ACC112 (cell line): ENCODE results near the gene CABYR.

Source experiments
- H2AFZ ChIP-seq: fragments of 200-600 bp; sonication (generic); one replicate; pipeline ENCODE4 v1.6.0; 2017; ENCODE audit warnings: antibody characterized with exemption, low read length; ENCODE audit not compliant: unreplicated experiment
- H3K27ac ChIP-seq: fragments of 200-600 bp; sonication (generic); 2 replicates; pipeline ENCODE4 v1.5.1; 2014; ENCODE audit warnings: low read depth, mild to moderate bottlenecking, antibody characterized with exemption, low read length, moderate library complexity
- H3K27me3 ChIP-seq: fragments of 200-600 bp; sonication (generic); 2 replicates; pipeline ENCODE4 v1.6.1; 2014; ENCODE audit warnings: mild to moderate bottlenecking, antibody characterized with exemption, low read length, moderate library complexity, mixed read lengths; ENCODE audit not compliant: insufficient read depth
- H3K36me3 ChIP-seq: fragments of 200-600 bp; sonication (generic); 2 replicates; pipeline ENCODE4 v1.6.1; 2016; ENCODE audit warnings: mild to moderate bottlenecking, antibody characterized with exemption, low read length, moderate library complexity, mixed read lengths; ENCODE audit not compliant: insufficient read depth
- H3K4me1 ChIP-seq: fragments of 200-600 bp; sonication (generic); one replicate; pipeline ENCODE4 v1.6.1; 2016; ENCODE audit warnings: low read length, mixed read lengths; ENCODE audit not compliant: insufficient read depth, unreplicated experiment, control insufficient read depth
- H3K4me3 ChIP-seq: fragments of 200-600 bp; sonication (generic); 2 replicates; pipeline ENCODE4 v1.5.1; 2014; ENCODE audit warnings: mild to moderate bottlenecking, low read depth, low read length
- H3K79me2 ChIP-seq: fragments of 200-600 bp; sonication (generic); one replicate; pipeline ENCODE4 v1.6.0; 2016; ENCODE audit warnings: low read length; ENCODE audit not compliant: control insufficient read depth, unreplicated experiment, insufficient read depth

The CABYR gene

DNA sequence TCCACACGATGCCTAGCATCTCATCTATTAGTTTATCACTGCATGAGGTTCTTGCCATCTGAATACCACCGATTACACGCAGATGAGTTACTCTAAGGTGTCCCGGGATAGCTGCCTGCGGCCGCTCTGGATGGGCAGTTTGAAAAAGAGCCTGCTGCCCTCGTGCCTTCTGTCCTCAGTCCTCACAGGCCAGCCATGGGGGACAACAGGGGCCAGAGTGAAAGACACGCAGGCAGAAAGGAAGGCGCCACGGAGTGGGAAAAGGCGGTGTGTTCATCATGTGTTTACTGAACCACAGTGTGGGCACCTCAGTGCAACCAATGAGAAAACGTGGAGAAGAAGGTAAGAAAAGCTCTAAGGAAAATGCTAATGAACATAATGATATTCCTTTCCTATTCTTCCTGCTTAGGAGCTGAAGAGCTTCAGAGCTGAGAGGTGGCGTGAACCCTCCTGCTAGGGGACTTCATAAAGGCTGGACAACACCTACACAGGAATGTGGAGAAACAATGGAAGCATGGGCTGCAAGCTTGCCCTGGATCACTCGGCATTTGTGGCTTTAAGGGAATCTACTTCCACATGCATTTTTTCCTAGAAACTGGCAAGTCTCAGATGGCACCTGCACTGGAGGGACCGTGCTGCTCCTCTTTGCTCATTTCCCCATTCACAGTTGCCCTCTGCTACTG lies 50.9 kb downstream of the CABYR start:
- Histone ChIP-seq H3K4me1 (peaks cover 5% of the 10 kb centered on the region), H3K36me3 (no peaks in the 10 kb centered on the region), H3K4me3 (no peak overlapping the region), H3K79me2 (no peaks in the 10 kb centered on the region), H3K27ac (no peak overlapping the region), H2AFZ (no peak overlapping the region), H3K27me3 (no peaks in the 10 kb centered on the region)

- Histone ChIP-seq H2AFZ (no peak overlapping the region), H3K4me1 (peaks cover 5% of the 10 kb centered on the region), H3K27ac (no peak overlapping the region)
Measured at GRCh38 chr18:24190590-24190989, 51.7 kb downstream of the CABYR start.

GRCh38 chr18:24195296-24196053 lies 56.6 kb downstream of the CABYR start:
- H3K79me2 ChIP-seq = no peaks in the 10 kb centered on the region
- no peaks in the 10 kb centered on the region for H3K27me3 ChIP-seq
- no peaks in the 10 kb centered on the region for H3K36me3 ChIP-seq
- H3K27ac ChIP-seq = no peak overlapping the region
- H3K4me1 ChIP-seq = peaks cover 5% of the 10 kb centered on the region
- H2AFZ ChIP-seq = no peak overlapping the region
- H3K4me3 ChIP-seq = no peak overlapping the region

More at GRCh38 chr18:24190590-24190989, 51.7 kb downstream of the CABYR start:
- Histone ChIP-seq H3K79me2 (no peaks in the 10 kb centered on the region), H3K27me3 (no peaks in the 10 kb centered on the region), H3K4me3 (no peak overlapping the region), H3K36me3 (no peaks in the 10 kb centered on the region)

DNA sequence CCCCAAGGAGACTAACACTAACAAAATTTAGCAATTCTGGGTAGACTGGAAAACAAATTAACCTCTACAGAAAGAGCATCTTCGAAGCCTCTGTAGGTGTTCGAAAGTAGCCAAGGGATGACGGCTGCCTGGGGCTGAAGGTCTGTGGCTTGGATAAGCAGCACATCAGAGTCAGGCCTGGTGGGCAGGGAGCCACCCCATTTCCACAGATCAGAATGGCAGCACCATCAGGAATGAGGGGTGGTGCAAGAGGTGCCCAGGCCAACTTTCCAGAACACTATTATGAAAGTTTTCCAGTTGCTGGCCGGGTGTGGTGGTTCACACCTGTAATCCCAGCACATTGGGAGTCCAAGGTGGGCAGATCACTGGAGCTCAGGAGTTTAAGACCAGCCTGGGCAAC lies 57.9 kb downstream of the CABYR start:
- Histone ChIP-seq H2AFZ (no peak overlapping the region), H3K4me1 (peaks cover 5% of the 10 kb centered on the region), H3K36me3 (no peaks in the 10 kb centered on the region), H3K4me3 (no peak overlapping the region), H3K79me2 (no peaks in the 10 kb centered on the region), H3K27ac (no peak overlapping the region), H3K27me3 (no peaks in the 10 kb centered on the region)

DNA sequence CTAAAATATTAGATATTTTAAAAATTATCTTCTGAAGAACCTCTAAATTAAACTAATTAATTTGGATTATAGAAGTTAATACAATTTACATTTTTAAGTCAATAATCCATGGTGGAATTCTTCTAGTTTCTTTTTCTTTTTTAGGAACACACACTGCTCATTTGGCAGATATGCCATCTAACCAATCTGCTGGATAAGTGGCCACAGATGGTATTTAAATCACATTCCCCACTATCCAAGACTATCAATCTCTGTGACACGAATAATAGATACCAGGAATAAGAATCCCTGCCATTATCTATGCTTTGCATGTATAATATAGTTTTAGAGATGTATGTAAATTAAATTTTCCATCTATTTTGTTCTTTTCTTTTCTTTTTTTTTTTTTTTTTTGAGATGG lies 58.5 kb downstream of the CABYR start:
- H3K4me1 ChIP-seq = peaks cover 5% of the 10 kb centered on the region
- H2AFZ ChIP-seq = no peak overlapping the region
- H3K79me2 ChIP-seq = no peaks in the 10 kb centered on the region
- no peaks in the 10 kb centered on the region for H3K27me3 ChIP-seq
- H3K36me3 ChIP-seq = no peaks in the 10 kb centered on the region
- H3K27ac ChIP-seq = no peak overlapping the region
- H3K4me3 ChIP-seq = no peak overlapping the region

- Histone ChIP-seq H3K4me1 (peaks cover 5% of the 10 kb centered on the region), H3K4me3 (no peak overlapping the region), H3K27me3 (no peaks in the 10 kb centered on the region), H3K36me3 (no peaks in the 10 kb centered on the region), H3K79me2 (no peaks in the 10 kb centered on the region), H3K27ac (no peak overlapping the region), H2AFZ (no peak overlapping the region)
Measured at GRCh38 chr18:24198461-24198860, 59.6 kb downstream of the CABYR start.

- no peak overlapping the region for H2AFZ ChIP-seq
- H3K4me1 ChIP-seq = no peaks in the 10 kb centered on the region
- no peaks in the 10 kb centered on the region for H3K36me3 ChIP-seq
- H3K27me3 ChIP-seq = no peaks in the 10 kb centered on the region
- H3K79me2 ChIP-seq = no peaks in the 10 kb centered on the region
- no peak overlapping the region for H3K27ac ChIP-seq
- no peak overlapping the region for H3K4me3 ChIP-seq
Measured at GRCh38 chr18:24199372-24199962, 60.6 kb downstream of the CABYR start.

- Histone ChIP-seq H3K27me3 (no peaks in the 10 kb centered on the region), H3K4me3 (no peak overlapping the region), H3K27ac (no peak overlapping the region), H3K4me1 (no peaks in the 10 kb centered on the region), H3K79me2 (no peaks in the 10 kb centered on the region), H3K36me3 (no peaks in the 10 kb centered on the region), H2AFZ (no peak overlapping the region)
Measured at GRCh38 chr18:24200494-24201290, 61.8 kb downstream of the CABYR start.

GRCh38 chr18:24201699-24202687 lies 63.1 kb downstream of the CABYR start:
- no peaks in the 10 kb centered on the region for H3K79me2 ChIP-seq
- no peak overlapping the region for H3K27ac ChIP-seq
- H2AFZ ChIP-seq = no peak overlapping the region
- no peak overlapping the region for H3K4me3 ChIP-seq
- H3K4me1 ChIP-seq = no peaks in the 10 kb centered on the region
- no peaks in the 10 kb centered on the region for H3K36me3 ChIP-seq
- H3K27me3 ChIP-seq = no peaks in the 10 kb centered on the region
